ENCODE data around the gene ZNF133.
A peak's percentile ranks its signal among the peaks of the same experiment; 100 is the strongest.
"Not testable (repeated sequence)": the region's sequence is repeated elsewhere in the genome, so short reads cannot be mapped to it uniquely, and the experiment has no call there.

The ZNF133 gene

GRCh38 chr20:18287915-18288748, at the start of gene ZNF133:
TSS of gene ZNF133 (plus strand) at chr20:18288527. CDS start at chr20:18305687, 17,160 bp downstream.
- DNase-seq (ENCODE audit: low read depth in 1 of 2, low spot score in 1 of 2): peak; percentile 91 to 96

- no peak for DNase-seq (ENCODE audit: low read depth in 1 of 2, low spot score in 1 of 2)
Measured at GRCh38 chr20:18240997-18241396, 47.3 kb upstream of the ZNF133 start.

DNA sequence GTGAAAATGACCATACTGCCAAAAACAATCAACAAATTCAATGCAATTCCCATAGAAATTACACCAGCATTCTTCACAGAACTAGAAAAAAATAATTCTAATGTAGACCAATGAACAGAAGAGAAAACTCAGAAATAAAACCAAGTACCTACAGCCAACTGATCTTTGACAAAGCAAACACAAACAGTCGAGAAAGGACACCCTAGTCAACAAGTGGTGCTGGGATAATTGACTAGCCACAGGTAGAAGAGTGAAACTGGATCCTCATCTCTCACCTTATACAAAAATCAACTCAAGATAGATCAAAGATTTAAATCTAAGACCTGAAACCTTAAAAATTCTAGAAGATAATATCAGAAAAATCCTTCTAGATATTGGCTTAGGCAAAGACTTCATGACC, 44.5 kb upstream of the ZNF133 start:
- DNase-seq (ENCODE audit: low read depth in 1 of 2, low spot score in 1 of 2): no peak

DNA sequence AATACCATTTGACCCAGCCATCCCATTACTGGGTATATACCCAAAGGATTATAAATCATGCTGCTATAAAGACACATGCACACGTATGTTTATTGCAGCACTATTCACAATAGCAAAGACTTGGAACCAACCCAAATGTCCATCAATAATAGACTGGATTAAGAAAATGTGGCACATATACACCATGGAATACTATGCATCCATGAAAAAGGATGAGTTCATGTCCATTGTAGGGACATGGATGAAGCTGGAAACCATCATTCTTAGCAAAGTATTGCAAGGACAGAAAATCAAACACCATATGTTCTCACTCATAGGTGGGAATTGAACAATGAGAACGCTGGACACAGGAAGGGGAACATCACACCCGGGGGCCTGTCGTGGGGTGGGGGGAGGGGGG, 39.8 kb upstream of the ZNF133 start:
- not testable (repeated sequence) for DNase-seq (ENCODE audit: low read depth in 1 of 2, low spot score in 1 of 2)

DNA sequence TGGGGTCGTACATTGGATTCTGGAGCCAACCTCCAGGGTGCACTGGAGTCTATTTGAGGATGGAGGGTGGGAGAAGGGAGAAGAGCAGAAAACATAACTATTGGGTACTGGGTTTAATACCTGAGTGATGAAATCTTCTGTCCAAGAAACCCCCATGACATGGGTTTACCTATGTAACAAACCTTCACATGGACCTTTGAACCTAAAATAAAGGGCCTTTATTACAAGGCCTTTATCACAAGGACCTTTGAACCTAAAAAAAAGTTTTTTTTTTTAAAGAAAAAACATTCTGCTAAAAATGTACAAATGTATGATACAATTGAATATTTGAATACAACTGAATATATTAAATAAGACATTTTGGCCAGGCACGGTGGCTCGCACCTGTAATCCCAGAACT, 38.1 kb upstream of the ZNF133 start:
- no peak for DNase-seq (ENCODE audit: low read depth in 1 of 2, low spot score in 1 of 2)

DNA sequence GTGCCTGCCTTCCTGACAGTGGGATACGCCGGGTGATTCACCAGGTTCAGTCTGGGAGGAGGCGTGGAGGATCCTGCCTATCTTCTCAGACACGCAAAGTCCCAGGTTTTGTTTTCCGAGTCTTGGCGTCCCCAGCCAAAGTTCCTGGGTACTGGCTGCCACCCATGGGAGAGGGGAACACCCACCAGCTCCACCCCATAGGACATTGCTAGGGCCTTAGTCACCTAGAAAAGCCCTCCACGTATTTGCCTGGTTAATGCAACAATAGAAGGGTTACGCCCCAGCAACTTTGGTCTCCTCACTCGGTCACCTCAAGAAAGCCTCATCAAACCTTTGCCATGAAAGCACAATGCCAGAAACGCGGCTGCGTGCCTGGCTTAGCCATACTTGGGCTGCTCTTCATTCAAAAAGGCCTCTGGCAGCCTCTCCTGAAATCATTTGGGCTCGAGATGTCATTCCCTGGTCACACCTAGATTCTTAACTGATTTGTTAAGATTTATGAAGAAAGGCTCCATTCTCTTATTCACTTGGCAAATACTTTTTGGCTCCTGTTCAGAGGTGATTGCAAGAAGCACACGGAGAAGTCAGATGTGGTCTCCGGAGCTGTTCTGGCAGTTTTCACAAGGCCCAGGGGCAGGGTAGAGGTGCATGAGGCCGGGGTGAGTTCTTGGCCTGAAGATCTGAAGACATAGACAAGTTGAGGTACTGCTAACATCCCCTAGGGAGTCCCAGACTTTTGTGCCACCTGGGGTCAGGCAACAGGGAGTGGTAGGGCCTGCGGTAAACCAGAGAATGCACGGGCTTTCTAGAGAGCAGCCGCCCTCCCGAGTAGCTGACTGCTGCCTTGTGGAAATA, 35.5 kb upstream of the ZNF133 start:
- DNase-seq (ENCODE audit: low read depth in 1 of 2, low spot score in 1 of 2): no peak

- DNase-seq (ENCODE audit: low read depth in 1 of 2, low spot score in 1 of 2): no peak
Measured at GRCh38 chr20:18254615-18255014, 33.7 kb upstream of the ZNF133 start.

DNA sequence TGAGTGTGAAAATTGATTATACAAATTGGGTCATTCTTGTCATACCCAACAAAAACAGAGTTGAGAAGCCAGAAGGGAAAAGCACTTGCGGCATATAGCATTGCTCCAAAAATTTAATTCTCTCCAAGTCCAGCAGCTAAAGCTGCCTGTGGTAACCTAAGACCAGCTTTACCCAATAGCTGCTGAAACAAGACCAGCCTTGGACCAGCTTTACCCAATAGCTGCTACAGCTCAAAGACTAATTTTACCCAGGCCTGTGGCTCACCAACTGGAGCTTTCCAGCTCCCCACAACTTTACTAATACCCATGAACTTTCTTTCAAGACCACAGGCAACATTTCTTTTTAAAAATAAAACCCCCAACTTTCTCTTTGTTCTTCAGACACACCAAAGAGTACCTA, 32.8 kb upstream of the ZNF133 start:
- DNase-seq (ENCODE audit: low read depth in 1 of 2, low spot score in 1 of 2): no peak

GRCh38 chr20:18256440-18257090, 31.8 kb upstream of the ZNF133 start:
- no peak for DNase-seq (ENCODE audit: low read depth in 1 of 2, low spot score in 1 of 2)

- DNase-seq (ENCODE audit: low read depth in 1 of 2, low spot score in 1 of 2): no peak
Measured at GRCh38 chr20:18258126-18258860, 30.0 kb upstream of the ZNF133 start.

- DNase-seq (ENCODE audit: low read depth in 1 of 2, low spot score in 1 of 2): no peak
Measured at GRCh38 chr20:18259730-18260129, 28.6 kb upstream of the ZNF133 start.

DNA sequence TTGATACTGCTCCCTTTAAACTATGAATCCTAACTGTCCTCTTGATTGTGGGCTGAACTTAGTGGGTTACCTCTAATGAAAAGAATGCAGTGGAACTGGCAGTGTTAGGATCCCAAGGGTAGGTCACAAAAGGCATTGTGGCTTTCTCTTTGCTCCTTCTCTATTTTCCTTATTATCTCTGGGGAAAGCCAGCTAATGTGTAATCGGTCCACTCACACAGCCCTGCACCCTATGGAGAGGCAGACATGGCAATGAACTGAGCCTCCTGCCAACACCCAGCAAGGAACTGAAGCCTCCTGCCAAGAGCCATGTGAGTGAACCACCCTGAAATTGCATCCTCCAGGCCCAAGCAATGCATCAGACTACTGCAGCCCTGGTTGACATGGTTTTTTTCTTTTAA, 24.6 kb upstream of the ZNF133 start:
- no peak for DNase-seq (ENCODE audit: low read depth in 1 of 2, low spot score in 1 of 2)

DNA sequence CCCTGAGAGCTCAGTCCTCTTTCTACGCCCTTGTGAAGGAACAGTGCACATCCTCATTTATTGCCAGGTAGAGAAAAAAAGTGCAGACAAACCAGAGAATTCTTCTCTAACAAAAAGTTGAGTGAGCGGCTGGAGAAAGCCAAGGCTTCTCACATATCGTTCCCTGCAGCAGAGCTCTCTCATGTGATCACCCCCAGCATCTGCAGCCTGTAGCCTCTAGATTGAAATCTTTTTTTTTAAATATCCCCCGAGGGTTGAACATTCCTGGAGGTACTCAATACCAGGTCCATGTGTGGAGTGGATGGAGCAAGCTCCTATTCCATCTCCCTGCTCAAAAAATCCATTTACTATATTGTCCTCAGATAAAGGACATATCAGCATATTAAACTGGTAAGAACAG, 22.9 kb upstream of the ZNF133 start:
- no peak for DNase-seq (ENCODE audit: low read depth in 1 of 2, low spot score in 1 of 2)

GRCh38 chr20:18266282-18266681, 22.0 kb upstream of the ZNF133 start:
- DNase-seq (ENCODE audit: low read depth in 1 of 2, low spot score in 1 of 2): no peak

DNA sequence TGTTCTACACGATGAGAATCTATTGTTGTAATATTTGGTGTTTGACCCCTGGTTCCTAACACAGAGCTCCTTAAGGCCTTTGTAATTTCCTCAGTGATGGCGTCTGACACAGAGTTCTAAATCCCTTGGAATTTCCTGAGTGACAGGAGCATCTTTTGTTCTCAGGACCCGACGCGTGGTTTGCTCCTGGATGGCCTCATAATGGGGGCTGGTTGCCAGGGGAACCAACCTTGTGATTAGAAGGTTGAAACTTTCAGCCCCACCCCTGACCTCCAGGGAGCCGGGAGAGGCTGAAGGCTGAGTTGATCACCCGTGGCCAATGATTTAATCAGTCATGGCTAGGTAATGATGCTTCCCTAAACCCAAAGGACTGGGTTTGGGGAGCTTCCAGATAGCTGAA, 20.5 kb upstream of the ZNF133 start:
- no peak for DNase-seq (ENCODE audit: low read depth in 1 of 2, low spot score in 1 of 2)

GRCh38 chr20:18271160-18271559, 17.2 kb upstream of the ZNF133 start:
- DNase-seq (ENCODE audit: low read depth in 1 of 2, low spot score in 1 of 2): no peak

DNA sequence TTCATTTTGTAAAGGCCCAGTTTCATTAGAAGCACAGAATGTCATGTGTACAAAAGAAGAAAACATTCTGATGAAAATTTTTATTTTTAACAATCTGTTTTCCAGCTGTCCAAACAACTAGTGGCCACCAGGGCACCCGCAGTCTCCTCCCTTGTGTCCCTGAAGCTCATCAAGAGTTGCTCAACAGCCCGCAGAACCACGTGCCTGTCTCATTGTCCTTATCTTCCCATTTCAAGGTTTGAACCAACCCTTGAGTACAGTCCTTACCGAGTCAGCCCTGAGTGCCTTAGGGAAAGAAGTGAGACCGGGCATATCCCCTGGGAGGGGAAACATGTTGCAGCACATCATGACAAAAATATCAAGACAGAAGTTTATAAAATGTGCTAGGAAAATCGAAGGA, 15.9 kb upstream of the ZNF133 start:
- no peak for DNase-seq (ENCODE audit: low read depth in 1 of 2, low spot score in 1 of 2)

GRCh38 chr20:18273738-18274137, 14.6 kb upstream of the ZNF133 start:
- no peak for DNase-seq (ENCODE audit: low read depth in 1 of 2, low spot score in 1 of 2)

DNA sequence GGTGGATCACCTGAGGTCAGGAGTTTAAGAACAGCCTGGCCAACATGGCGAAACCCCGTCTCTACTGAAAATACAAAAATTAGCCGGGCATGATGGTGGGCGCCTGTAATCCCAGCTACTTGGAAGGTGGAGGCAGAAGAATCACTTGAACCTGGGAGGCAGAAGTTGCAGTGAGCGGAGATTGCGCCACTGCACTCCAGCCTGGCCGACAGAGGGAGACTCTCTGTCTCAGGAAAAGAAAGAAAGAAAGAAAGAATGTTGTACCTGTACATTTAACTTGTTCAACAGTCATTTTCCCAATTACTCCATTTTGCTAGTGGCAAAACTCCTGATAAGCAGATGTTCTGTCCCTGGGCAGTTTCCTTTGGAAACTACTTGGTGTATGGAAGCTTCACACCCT, 12.4 kb upstream of the ZNF133 start:
- not testable (repeated sequence) for DNase-seq (ENCODE audit: low read depth in 1 of 2, low spot score in 1 of 2)

DNA sequence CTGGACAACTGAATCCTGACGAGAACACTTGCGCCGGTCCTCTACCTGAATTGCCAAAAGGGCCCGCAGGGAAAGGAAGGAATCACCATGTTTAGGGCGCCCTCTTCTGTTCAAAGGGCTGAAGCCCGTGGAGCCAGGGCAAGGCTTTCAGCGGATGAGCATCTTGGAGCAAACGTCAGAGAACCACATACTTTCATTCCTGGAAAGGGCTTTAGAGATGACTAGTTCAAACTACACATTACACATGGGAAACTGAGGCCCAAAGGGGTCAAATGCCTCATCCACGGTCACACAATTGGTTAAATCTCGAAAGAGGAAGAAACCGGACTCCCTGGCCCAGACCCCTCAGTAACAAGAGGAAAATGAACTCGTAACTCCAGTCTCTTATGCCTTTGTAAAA, 11.5 kb upstream of the ZNF133 start:
- peak; percentile 11 to 16 for DNase-seq (ENCODE audit: low read depth in 1 of 2, low spot score in 1 of 2)

DNA sequence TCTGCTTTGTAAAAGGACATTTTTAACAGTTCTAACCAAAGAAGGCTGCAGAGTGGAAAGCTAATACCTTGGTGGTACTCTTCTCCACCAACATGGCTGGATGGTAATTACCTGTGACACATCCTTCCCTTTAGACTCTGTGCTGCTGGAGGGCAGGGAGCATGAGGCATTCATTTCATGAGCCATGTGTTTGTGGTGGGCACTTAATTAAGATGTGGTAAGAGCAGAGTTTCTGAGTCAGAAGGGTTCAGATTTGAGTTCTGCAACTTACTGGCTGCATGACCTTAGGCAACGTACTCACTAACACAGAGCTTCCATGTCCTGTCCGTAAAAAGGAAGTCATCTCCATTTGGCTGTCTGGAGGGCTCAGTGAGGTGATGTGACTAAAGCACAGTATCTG, 9.1 kb upstream of the ZNF133 start:
- DNase-seq (ENCODE audit: low read depth in 1 of 2, low spot score in 1 of 2): no peak
